GM19372 (cell line): Measurements from ENCODE around the gene UBR2.
"Not testable (repeated sequence)": the region's sequence is repeated elsewhere in the genome, so short reads cannot be mapped to it uniquely, and the experiment has no call there.

Experiments used
- ATAC-seq: cut with Tn5 transposase; IDR thresholded peaks from one replicate; pipeline ENCODE4 v1.9.1; 2021; ENCODE audit warnings: mild to moderate bottlenecking, low read depth, moderate library complexity; ENCODE audit not compliant: unreplicated experiment

UBR2 gene

GRCh38 chr6:42615518-42615917 is 51.7 kb downstream of the UBR2 start:
- ATAC-seq, result no peak

- no peak for ATAC-seq
Measured at GRCh38 chr6:42616716-42617115, 52.9 kb downstream of the UBR2 start.

GRCh38 chr6:42618105-42618504 is 54.3 kb downstream of the UBR2 start:
- no peak for ATAC-seq

- no peak for ATAC-seq
Measured at GRCh38 chr6:42618686-42619085, 54.9 kb downstream of the UBR2 start.

GRCh38 chr6:42619963-42620362 is 56.1 kb downstream of the UBR2 start:
- no peak for ATAC-seq

- ATAC-seq, result no peak
Measured at GRCh38 chr6:42624601-42625000, 60.8 kb downstream of the UBR2 start.

- no peak for ATAC-seq
Measured at GRCh38 chr6:42627044-42627443, 63.2 kb downstream of the UBR2 start.

GRCh38 chr6:42627674-42628073 is 63.8 kb downstream of the UBR2 start:
- ATAC-seq, result no peak

GRCh38 chr6:42628604-42629003 is 64.8 kb downstream of the UBR2 start:
- ATAC-seq, result no peak

- no peak for ATAC-seq
Measured at GRCh38 chr6:42629845-42630244, 66.0 kb downstream of the UBR2 start.

- ATAC-seq, result no peak
Measured at GRCh38 chr6:42637681-42638080, 73.9 kb downstream of the UBR2 start.

GRCh38 chr6:42642794-42643193 is 79.0 kb downstream of the UBR2 start:
- ATAC-seq, result no peak

GRCh38 chr6:42644211-42644610 is 80.4 kb downstream of the UBR2 start:
- no peak for ATAC-seq

- no peak for ATAC-seq
Measured at GRCh38 chr6:42652024-42652746, 88.4 kb downstream of the UBR2 start.

GRCh38 chr6:42653851-42654250 is 90.0 kb downstream of the UBR2 start:
- no peak for ATAC-seq

GRCh38 chr6:42659806-42660205 is 96.0 kb downstream of the UBR2 start:
- ATAC-seq, result no peak

- ATAC-seq, result no peak
Measured at GRCh38 chr6:42661540-42662153, 97.8 kb downstream of the UBR2 start.

- ATAC-seq, result no peak
Measured at GRCh38 chr6:42664718-42665117, 100.9 kb downstream of the UBR2 start.

- ATAC-seq, result not testable (repeated sequence)
Measured at GRCh38 chr6:42674368-42674767, 110.5 kb downstream of the UBR2 start.

- ATAC-seq, result no peak
Measured at GRCh38 chr6:42674780-42675179, 111.0 kb downstream of the UBR2 start.

GRCh38 chr6:42679358-42679757 is 115.5 kb downstream of the UBR2 start:
- ATAC-seq, result no peak

- no peak for ATAC-seq
Measured at GRCh38 chr6:42688281-42688680, 124.5 kb downstream of the UBR2 start.
